ENCODE data around the gene PHF24. TPM values are rescaled to one million over a fixed set of nuclear protein-coding genes. Genes with fewer than 3 reads are reported as not detected.

PHF24 gene
- total RNA-seq, 1 experiment from 2014 or later: not detected

DNA sequence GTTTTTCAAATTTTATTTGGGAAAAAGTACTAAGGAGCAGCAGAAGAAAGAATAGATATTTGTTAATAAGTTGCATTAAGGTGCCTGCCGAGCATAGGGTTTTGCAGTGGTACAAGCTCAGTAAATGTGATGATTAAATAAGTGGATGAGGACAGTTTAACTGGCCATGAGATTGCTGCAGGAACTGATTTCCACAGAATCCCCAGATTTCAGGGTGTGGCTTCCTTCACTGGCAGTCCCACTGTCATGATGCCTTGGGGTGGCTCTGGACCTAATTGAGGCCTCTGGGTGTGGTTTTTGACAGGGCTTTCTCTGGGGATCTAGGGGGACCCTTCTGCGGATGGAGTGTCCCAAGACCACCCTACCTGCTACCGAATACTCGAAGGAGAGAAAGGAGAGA lies 1.4 kb downstream of the PHF24 start:
- Mint-ChIP-seq H3K9me3 (ENCODE audit: low read depth, unreplicated experiment) (no peaks in the 10 kb centered on the region), H3K27me3 (ENCODE audit: unreplicated experiment) (peaks cover 65% of the 10 kb centered on the region), H3K36me3 (ENCODE audit: insufficient read depth, unreplicated experiment) (no peaks in the 10 kb centered on the region), H3K4me1 (ENCODE audit: low read depth, unreplicated experiment) (peaks cover 21% of the 10 kb centered on the region), H3K4me3 (ENCODE audit: low read depth, unreplicated experiment) (no peak overlapping the region), H3K27ac (ENCODE audit: unreplicated experiment) (no peak overlapping the region)
- DNase-seq: no peak
- intact Hi-C loops (cut with micrococcal nuclease; ENCODE audit: unreplicated experiment): no loop called here
- CTCF ChIA-PET: interaction anchor here (0.6 kb wide), 1 partner anchor 569 kb away, joined by 3 read pairs; no protein-coding TSS in a partner anchor
- no TSS peak for BruUV-seq (replicated peaks)
- TF ChIP-seq, protein P1, sequence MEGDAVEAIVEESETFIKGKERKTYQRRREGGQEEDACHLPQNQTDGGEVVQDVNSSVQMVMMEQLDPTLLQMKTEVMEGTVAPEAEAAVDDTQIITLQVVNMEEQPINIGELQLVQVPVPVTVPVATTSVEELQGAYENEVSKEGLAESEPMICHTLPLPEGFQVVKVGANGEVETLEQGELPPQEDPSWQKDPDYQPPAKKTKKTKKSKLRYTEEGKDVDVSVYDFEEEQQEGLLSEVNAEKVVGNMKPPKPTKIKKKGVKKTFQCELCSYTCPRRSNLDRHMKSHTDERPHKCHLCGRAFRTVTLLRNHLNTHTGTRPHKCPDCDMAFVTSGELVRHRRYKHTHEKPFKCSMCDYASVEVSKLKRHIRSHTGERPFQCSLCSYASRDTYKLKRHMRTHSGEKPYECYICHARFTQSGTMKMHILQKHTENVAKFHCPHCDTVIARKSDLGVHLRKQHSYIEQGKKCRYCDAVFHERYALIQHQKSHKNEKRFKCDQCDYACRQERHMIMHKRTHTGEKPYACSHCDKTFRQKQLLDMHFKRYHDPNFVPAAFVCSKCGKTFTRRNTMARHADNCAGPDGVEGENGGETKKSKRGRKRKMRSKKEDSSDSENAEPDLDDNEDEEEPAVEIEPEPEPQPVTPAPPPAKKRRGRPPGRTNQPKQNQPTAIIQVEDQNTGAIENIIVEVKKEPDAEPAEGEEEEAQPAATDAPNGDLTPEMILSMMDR (IDR thresholded peaks at IDR 0.05; ENCODE audit: unreplicated experiment): no peak

DNA sequence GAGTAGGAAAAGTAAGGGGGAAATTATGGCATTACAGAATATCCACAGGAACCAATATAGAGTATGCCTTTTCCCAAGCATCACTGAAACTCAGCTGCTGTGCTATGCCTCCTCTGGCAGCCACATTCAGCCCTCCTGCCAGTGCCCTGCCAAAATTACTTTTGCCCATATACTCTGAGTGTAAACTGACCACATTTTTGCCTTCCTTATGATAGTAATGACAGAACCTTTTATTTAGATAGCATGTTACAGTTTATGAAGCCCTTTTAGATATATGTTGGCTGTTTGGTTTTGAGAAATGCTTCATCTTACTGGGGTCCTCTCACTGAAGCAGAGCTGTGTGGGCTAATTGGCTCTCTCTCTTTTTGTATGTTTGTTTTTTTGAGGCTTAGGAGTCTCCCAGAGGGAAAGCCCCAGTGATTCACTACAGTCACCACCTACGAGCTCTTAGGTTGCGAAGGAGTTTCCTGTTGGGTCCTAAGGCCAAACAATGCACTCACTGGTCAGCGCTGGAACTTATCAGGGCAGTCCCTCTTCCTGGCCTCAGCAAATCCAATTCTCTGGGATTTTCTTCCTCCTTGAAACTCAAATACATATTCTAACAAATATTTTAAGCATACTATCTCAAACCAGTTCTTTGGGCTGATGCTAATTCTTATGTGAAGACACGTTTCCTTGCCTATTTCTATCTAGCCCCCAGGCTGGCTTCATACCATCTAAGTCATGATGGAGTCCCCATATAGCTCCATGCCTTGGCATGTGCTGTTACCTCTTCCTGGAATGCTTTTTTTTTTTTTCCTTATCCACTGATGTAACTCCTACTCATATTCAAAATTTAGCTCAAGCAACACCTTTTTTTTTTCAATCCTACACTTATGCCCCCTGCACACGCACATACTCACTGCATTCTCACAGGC lies 3.7 kb downstream of the PHF24 start:
- peaks cover 56% of the 10 kb centered on the region for H3K27me3 Mint-ChIP-seq (ENCODE audit: unreplicated experiment)
- BruUV-seq (replicated peaks): no TSS peak
- TF ChIP-seq, protein P1 (IDR thresholded peaks at IDR 0.05; ENCODE audit: unreplicated experiment): no peak
- no peak overlapping the region for H3K27ac Mint-ChIP-seq (ENCODE audit: unreplicated experiment)
- H3K9me3 Mint-ChIP-seq (ENCODE audit: low read depth, unreplicated experiment): no peaks in the 10 kb centered on the region
- DNase-seq: peak; percentile 31
- no peaks in the 10 kb centered on the region for H3K36me3 Mint-ChIP-seq (ENCODE audit: insufficient read depth, unreplicated experiment)
- H3K4me3 Mint-ChIP-seq (ENCODE audit: low read depth, unreplicated experiment): no peak overlapping the region
- H3K4me1 Mint-ChIP-seq (ENCODE audit: low read depth, unreplicated experiment): peaks cover 21% of the 10 kb centered on the region
- intact Hi-C loops (cut with micrococcal nuclease; ENCODE audit: unreplicated experiment): no loop called here
- CTCF ChIA-PET: interaction anchor here (1.8 kb wide), 1 partner anchor 62 kb away, joined by 10 read pairs; no protein-coding TSS in a partner anchor

DNA sequence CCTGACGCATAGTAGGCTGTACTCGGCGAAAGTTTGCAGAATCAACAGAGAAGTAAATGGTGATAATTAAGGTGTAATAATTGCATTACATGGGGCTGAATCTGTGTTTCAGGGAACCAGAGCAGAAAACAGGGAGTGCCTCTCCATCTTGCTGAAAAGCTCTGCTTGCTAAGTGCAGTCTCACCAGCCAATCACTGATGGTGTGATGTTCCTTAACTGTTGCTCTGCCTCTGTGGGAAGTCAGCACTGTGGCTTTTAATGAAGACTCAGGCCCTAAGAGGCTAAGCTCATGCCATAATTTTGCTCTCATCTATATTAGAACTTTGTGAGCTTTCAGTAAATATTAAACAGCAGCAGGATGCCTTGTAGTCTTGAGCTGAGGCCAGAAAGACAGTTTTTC lies 4.5 kb downstream of the PHF24 start:
- Mint-ChIP-seq H3K9me3 (ENCODE audit: low read depth, unreplicated experiment) (no peaks in the 10 kb centered on the region), H3K27me3 (ENCODE audit: unreplicated experiment) (peaks cover 56% of the 10 kb centered on the region), H3K36me3 (ENCODE audit: insufficient read depth, unreplicated experiment) (no peaks in the 10 kb centered on the region), H3K4me1 (ENCODE audit: low read depth, unreplicated experiment) (peaks cover 21% of the 10 kb centered on the region), H3K4me3 (ENCODE audit: low read depth, unreplicated experiment) (no peak overlapping the region), H3K27ac (ENCODE audit: unreplicated experiment) (no peak overlapping the region)
- no peak for DNase-seq
- CTCF ChIA-PET: interaction anchor here (1.8 kb wide), 1 partner anchor 63 kb away, joined by 10 read pairs; no protein-coding TSS in a partner anchor
- no TSS peak for BruUV-seq (replicated peaks)
- intact Hi-C loops (cut with micrococcal nuclease; ENCODE audit: unreplicated experiment): no loop called here
- TF ChIP-seq, protein P1 (IDR thresholded peaks at IDR 0.05; ENCODE audit: unreplicated experiment): no peak

DNA sequence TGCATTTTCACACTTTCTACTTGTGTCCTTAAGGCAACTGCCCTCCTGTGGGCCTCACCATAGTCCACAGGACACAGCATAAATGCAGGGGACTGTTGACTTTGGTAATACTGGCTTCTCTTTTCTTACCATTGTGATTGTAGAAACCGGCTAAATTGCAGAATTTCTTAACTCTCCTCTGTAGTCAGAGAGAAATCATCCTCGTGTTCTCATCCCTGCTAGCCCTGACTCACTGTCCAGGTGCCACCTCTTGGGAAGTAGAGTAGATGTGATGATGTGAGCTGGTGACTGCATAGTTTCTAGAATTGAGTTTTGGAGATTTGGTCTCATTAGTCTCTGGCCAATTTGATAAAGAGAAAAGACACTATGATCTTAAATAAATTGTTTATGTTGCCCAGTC lies 5.5 kb downstream of the PHF24 start:
- TF ChIP-seq, protein P1 (IDR thresholded peaks at IDR 0.05; ENCODE audit: unreplicated experiment): no peak
- H3K36me3 Mint-ChIP-seq (ENCODE audit: insufficient read depth, unreplicated experiment): no peaks in the 10 kb centered on the region
- intact Hi-C loops (cut with micrococcal nuclease; ENCODE audit: unreplicated experiment): no loop called here
- H3K9me3 Mint-ChIP-seq (ENCODE audit: low read depth, unreplicated experiment): no peaks in the 10 kb centered on the region
- peaks cover 57% of the 10 kb centered on the region for H3K27me3 Mint-ChIP-seq (ENCODE audit: unreplicated experiment)
- no peak for DNase-seq
- H3K27ac Mint-ChIP-seq (ENCODE audit: unreplicated experiment): no peak overlapping the region
- no peak overlapping the region for H3K4me3 Mint-ChIP-seq (ENCODE audit: low read depth, unreplicated experiment)
- BruUV-seq (replicated peaks): no TSS peak
- CTCF ChIA-PET: no interaction called here
- H3K4me1 Mint-ChIP-seq (ENCODE audit: low read depth, unreplicated experiment): peaks cover 21% of the 10 kb centered on the region
